Skeletal muscle satellite cell (primary cell): Measurements from ENCODE around the gene SERPINB3.
"Not testable (repeated sequence)": the region's sequence is repeated elsewhere in the genome, so short reads cannot be mapped to it uniquely, and the experiment has no call there.

Experiments
- H3K27me3 ChIP-seq: 2 replicates; pipeline ENCODE4 v1.7.0; 2013; ENCODE audit warnings: low read length; ENCODE audit not compliant: control insufficient read depth, insufficient read depth
- H3K36me3 ChIP-seq: 2 replicates; pipeline ENCODE4 v1.7.0; 2013; ENCODE audit warnings: mild to moderate bottlenecking, control low read depth, low read length; ENCODE audit not compliant: insufficient read depth
- H3K4me1 ChIP-seq: 2 replicates; pipeline ENCODE4 v1.7.0; 2013; ENCODE audit warnings: low read length; ENCODE audit not compliant: control insufficient read depth, insufficient read depth
- H3K4me2 ChIP-seq: 2 replicates; pipeline ENCODE4 v1.7.0; 2013; ENCODE audit warnings: mild to moderate bottlenecking, low read length
- H3K4me3 ChIP-seq: 2 replicates; pipeline ENCODE4 v1.7.0; 2013; ENCODE audit warnings: low read length
- H3K9ac ChIP-seq: 2 replicates; pipeline ENCODE4 v1.7.0; 2013; ENCODE audit warnings: mild to moderate bottlenecking, low read depth, low read length, moderate library complexity
- H3K9me3 ChIP-seq: replicated peaks from 2 replicates; pipeline ENCODE4 v1.7.0; 2013; ENCODE audit warnings: mild to moderate bottlenecking, control low read depth, low read length

The SERPINB3 gene

GRCh38 chr18:63683152-63683551, 21.5 kb upstream of the SERPINB3 start:
- Histone ChIP-seq H3K36me3 (no peaks in the 10 kb centered on the region), H3K9me3 (no peaks in the 10 kb centered on the region), H3K4me2 (peak overlapping the region; percentile 50), H3K4me3 (peak overlapping the region; percentile 51), H3K9ac (peak overlapping the region; percentile 79), H3K27me3 (no peaks in the 10 kb centered on the region), H3K4me1 (peaks cover 14% of the 10 kb centered on the region)

GRCh38 chr18:63681449-63682340, 20.0 kb upstream of the SERPINB3 start:
- no peak overlapping the region for H3K4me3 ChIP-seq
- no peak overlapping the region for H3K9ac ChIP-seq
- H3K36me3 ChIP-seq = no peaks in the 10 kb centered on the region
- no peaks in the 10 kb centered on the region for H3K27me3 ChIP-seq
- H3K4me2 ChIP-seq = no peak overlapping the region
- H3K4me1 ChIP-seq = peaks cover 14% of the 10 kb centered on the region
- H3K9me3 ChIP-seq = no peaks in the 10 kb centered on the region

GRCh38 chr18:63679820-63680606, 18.3 kb upstream of the SERPINB3 start:
- Histone ChIP-seq H3K4me3 (no peak overlapping the region), H3K27me3 (peaks cover 2% of the 10 kb centered on the region), H3K36me3 (no peaks in the 10 kb centered on the region)

DNA sequence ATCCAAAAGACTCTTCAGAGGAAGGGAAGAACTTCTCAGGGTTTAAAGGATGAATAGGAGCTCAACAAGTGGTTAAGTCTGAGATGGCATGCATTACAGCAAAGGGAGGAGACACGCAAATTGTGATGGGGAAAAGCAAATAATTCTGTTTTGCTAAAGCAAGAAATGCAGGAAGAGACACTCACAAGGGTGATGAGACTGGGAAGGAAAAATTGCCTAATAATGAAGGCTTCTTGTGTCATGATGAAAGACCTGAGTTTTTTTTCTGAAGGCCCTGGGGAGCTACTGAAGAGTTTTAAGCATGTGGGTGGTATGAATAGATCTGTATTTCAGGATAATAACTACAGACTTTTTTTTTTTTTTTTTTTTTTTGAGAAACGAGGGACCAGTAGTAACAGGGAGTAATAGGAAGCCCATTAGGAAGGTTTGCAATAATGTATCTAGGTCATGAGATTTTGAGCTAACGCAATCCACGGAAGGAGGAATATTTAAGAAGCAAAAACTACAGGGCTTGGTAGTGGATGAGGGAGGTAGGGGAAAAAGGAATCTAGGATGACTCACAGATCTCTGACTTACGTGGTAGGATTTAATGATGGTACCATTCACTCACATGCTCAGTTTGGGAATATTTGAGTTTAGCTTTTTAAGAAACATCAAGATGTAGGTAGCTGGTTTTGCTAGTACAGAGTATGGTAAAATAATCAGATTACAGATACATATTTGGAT, 16.0 kb upstream of the SERPINB3 start:
- peaks cover 8% of the 10 kb centered on the region for H3K27me3 ChIP-seq
- no peak overlapping the region for H3K9ac ChIP-seq
- no peak overlapping the region for H3K4me2 ChIP-seq
- peaks cover 3% of the 10 kb centered on the region for H3K4me1 ChIP-seq
- no peaks in the 10 kb centered on the region for H3K9me3 ChIP-seq
- no peaks in the 10 kb centered on the region for H3K36me3 ChIP-seq
- H3K4me3 ChIP-seq = no peak overlapping the region

More at GRCh38 chr18:63679820-63680606, 18.3 kb upstream of the SERPINB3 start:
- H3K4me2 ChIP-seq = no peak overlapping the region
- H3K9me3 ChIP-seq = no peaks in the 10 kb centered on the region
- H3K4me1 ChIP-seq = peaks cover 14% of the 10 kb centered on the region
- H3K9ac ChIP-seq = no peak overlapping the region

- Histone ChIP-seq H3K27me3 (peaks cover 8% of the 10 kb centered on the region), H3K4me2 (no peak overlapping the region), H3K4me1 (no peaks in the 10 kb centered on the region), H3K36me3 (no peaks in the 10 kb centered on the region), H3K9me3 (no peaks in the 10 kb centered on the region), H3K9ac (no peak overlapping the region), H3K4me3 (no peak overlapping the region)
Measured at GRCh38 chr18:63676526-63677323, 15.0 kb upstream of the SERPINB3 start.

DNA sequence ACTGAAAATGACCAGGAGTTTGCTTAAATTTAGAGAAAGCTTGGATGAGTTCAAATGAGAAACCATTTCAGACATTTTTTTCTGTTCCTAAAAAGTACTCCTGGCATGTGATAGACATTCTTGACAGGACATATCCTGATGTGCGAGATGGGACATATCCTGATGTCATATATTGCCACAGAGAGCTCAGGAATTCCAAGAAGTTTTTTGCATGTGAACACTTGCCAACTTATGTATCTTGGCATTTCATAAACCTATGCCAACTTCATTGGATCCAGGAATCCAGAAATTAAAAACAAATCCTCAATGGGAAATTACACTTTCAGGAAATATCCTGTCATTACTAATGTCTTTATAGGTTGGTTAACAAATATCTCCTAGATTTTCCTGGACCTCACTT, 2.9 kb upstream of the SERPINB3 start:
- Histone ChIP-seq H3K27me3 (no peaks in the 10 kb centered on the region), H3K36me3 (no peaks in the 10 kb centered on the region), H3K4me1 (no peaks in the 10 kb centered on the region), H3K9ac (no peak overlapping the region), H3K9me3 (no peaks in the 10 kb centered on the region), H3K4me2 (no peak overlapping the region), H3K4me3 (no peak overlapping the region)

GRCh38 chr18:63658920-63659319, 2.8 kb downstream of the SERPINB3 start:
- not testable (repeated sequence) for H3K9me3 ChIP-seq, H3K27me3 ChIP-seq, H3K4me3 ChIP-seq, H3K36me3 ChIP-seq, H3K9ac ChIP-seq, H3K4me1 ChIP-seq
- peak overlapping the region; percentile 29 for H3K4me2 ChIP-seq

DNA sequence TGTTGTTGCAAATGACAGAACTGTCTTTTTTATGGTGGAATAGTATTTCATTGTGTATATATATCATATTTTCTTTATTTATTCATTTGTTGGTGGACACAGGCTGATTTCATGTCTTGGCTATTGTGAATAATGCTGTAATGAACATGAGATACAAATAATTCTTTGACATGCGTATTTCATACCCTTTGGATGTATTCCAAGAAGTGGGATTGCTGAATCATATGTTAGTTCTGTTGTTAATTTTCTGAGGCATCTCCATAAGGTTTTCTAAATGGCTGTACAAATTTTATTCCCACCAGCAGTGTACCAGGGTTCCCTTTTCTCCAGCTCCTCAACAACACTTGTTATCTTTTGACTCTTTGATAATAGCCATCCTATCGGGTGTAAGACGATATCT, 11.4 kb downstream of the SERPINB3 start:
- H3K27me3 ChIP-seq, H3K36me3 ChIP-seq, H3K4me1 ChIP-seq, H3K4me3 ChIP-seq, H3K4me2 ChIP-seq, H3K9ac ChIP-seq, H3K9me3 ChIP-seq: not testable (repeated sequence)

- H3K4me1 ChIP-seq = no peaks in the 10 kb centered on the region
- no peak overlapping the region for H3K9ac ChIP-seq
- no peak overlapping the region for H3K4me2 ChIP-seq
- H3K27me3 ChIP-seq = no peaks in the 10 kb centered on the region
- no peaks in the 10 kb centered on the region for H3K36me3 ChIP-seq
- H3K9me3 ChIP-seq = no peaks in the 10 kb centered on the region
- H3K4me3 ChIP-seq = no peak overlapping the region
Measured at GRCh38 chr18:63648241-63648640, 13.5 kb downstream of the SERPINB3 start.

DNA sequence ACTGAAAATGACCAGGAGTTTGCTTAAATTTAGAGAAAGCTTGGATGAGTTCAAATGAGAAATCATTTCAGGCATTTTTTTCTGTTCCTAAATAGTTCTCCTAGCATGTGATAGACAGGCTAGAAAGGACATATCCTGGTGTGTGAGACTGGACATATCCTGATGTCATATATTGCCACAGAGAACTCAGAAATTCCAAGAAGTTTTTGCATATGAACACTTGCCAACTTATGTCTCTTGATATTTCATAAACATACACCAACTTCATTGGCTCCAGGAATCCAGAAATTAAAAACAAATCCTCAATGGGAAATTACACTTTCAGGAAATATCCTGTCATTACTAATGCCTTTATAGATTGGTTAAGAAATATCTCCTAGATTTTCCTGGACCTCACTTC, 14.8 kb downstream of the SERPINB3 start:
- Histone ChIP-seq H3K4me3 (no peak overlapping the region), H3K9ac (no peak overlapping the region), H3K27me3 (no peaks in the 10 kb centered on the region), H3K4me2 (no peak overlapping the region), H3K4me1 (no peaks in the 10 kb centered on the region), H3K9me3 (no peaks in the 10 kb centered on the region), H3K36me3 (no peaks in the 10 kb centered on the region)

DNA sequence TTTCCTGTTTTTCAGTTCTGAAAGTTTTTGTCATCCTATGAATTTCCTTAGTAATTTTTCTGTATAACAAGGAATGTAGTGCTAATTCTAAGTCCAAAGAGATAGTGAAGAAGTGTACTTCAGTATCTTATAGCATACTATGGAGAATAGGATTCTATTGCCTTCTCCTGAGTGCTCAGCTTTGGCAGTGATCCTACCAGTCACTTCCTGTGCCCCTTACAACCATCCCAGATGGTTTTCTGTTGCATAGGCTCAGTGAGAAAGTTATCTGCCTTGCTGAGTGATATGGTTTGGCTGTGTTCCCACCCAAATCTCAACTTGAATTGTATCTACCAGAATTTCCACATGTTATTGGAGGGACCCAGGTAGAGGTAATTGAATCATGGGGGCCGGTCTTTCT, 17.0 kb downstream of the SERPINB3 start:
- not testable (repeated sequence) for H3K9me3 ChIP-seq, H3K4me1 ChIP-seq, H3K36me3 ChIP-seq, H3K4me3 ChIP-seq, H3K9ac ChIP-seq, H3K4me2 ChIP-seq, H3K27me3 ChIP-seq
